Hematopoietic multipotent progenitor cell treated with erythropoietin and hydrocortisone succinate and interleukin-3 and kit ligand, for 17 days (in vitro differentiated cells): Measurements from ENCODE around the gene ZDHHC14.

Source experiments
- DNase-seq: peaks from one replicate; pipeline ENCODE4 v3.0.0-alpha.2; 2015; ENCODE audit warnings: low spot score

Gene ZDHHC14

GRCh38 chr6:157667211-157668008 is 286.4 kb downstream of the ZDHHC14 start:
- DNase-seq: peak; percentile 68

GRCh38 chr6:157668009-157668401 is 287.0 kb downstream of the ZDHHC14 start:
- DNase-seq: no peak

GRCh38 chr6:157668713-157669112 is 287.7 kb downstream of the ZDHHC14 start:
- no peak for DNase-seq

- no peak for DNase-seq
Observed at GRCh38 chr6:157669323-157669722, 288.3 kb downstream of the ZDHHC14 start.

- DNase-seq: no peak
Observed at GRCh38 chr6:157669747-157670216, 288.8 kb downstream of the ZDHHC14 start.

GRCh38 chr6:157670466-157671186 is 289.6 kb downstream of the ZDHHC14 start:
- no peak for DNase-seq

GRCh38 chr6:157672726-157673412 is 291.9 kb downstream of the ZDHHC14 start:
- no peak for DNase-seq

GRCh38 chr6:157673596-157673995 is 292.6 kb downstream of the ZDHHC14 start:
- DNase-seq: no peak

GRCh38 chr6:157674061-157674460 is 293.1 kb downstream of the ZDHHC14 start:
- DNase-seq: no peak

- DNase-seq: no peak
Observed at GRCh38 chr6:157675831-157676230, 294.8 kb downstream of the ZDHHC14 start.

- DNase-seq: no peak
Observed at GRCh38 chr6:157676241-157676640, 295.3 kb downstream of the ZDHHC14 start.

- DNase-seq: no peak
Observed at GRCh38 chr6:157677235-157677634, 296.2 kb downstream of the ZDHHC14 start.

- no peak for DNase-seq
Observed at GRCh38 chr6:157679605-157680580, 298.9 kb downstream of the ZDHHC14 start.

- DNase-seq: no peak
Observed at GRCh38 chr6:157681041-157681650, 300.2 kb downstream of the ZDHHC14 start.

- no peak for DNase-seq
Observed at GRCh38 chr6:157682856-157683481, 302.0 kb downstream of the ZDHHC14 start.

GRCh38 chr6:157683707-157684106 is 302.7 kb downstream of the ZDHHC14 start:
- DNase-seq: no peak

- DNase-seq: no peak
Observed at GRCh38 chr6:157684620-157685299, 303.8 kb downstream of the ZDHHC14 start.

- no peak for DNase-seq
Observed at GRCh38 chr6:157685596-157686280, 304.7 kb downstream of the ZDHHC14 start.

- no peak for DNase-seq
Observed at GRCh38 chr6:157688275-157688959, 307.4 kb downstream of the ZDHHC14 start.
